Fibroblast of lung (primary cell): ENCODE results near the gene ACTN1.

Experiments
- EZH2 ChIP-seq: IDR thresholded peaks from 2 replicates; pipeline ENCODE4 v1.5.1; 2012; ENCODE audit warnings: low read length, control low read depth, mild to moderate bottlenecking; ENCODE audit errors: missing control alignments
- TF ChIP-seq, protein P1 (sequence below), 2 donors: IDR thresholded peaks in 1 of 2; conservative IDR thresholded peaks in 1 of 2; 1 replicate in 1 of 2; 2 replicates in 1 of 2; pipeline ENCODE4 v1.5.1; 2011 to 2012; ENCODE audit warnings: low read length in 2 of 2, control low read depth in 1 of 2, inconsistent platforms in 1 of 2, low read depth in 1 of 2, mild to moderate bottlenecking in 1 of 2

DNA sequence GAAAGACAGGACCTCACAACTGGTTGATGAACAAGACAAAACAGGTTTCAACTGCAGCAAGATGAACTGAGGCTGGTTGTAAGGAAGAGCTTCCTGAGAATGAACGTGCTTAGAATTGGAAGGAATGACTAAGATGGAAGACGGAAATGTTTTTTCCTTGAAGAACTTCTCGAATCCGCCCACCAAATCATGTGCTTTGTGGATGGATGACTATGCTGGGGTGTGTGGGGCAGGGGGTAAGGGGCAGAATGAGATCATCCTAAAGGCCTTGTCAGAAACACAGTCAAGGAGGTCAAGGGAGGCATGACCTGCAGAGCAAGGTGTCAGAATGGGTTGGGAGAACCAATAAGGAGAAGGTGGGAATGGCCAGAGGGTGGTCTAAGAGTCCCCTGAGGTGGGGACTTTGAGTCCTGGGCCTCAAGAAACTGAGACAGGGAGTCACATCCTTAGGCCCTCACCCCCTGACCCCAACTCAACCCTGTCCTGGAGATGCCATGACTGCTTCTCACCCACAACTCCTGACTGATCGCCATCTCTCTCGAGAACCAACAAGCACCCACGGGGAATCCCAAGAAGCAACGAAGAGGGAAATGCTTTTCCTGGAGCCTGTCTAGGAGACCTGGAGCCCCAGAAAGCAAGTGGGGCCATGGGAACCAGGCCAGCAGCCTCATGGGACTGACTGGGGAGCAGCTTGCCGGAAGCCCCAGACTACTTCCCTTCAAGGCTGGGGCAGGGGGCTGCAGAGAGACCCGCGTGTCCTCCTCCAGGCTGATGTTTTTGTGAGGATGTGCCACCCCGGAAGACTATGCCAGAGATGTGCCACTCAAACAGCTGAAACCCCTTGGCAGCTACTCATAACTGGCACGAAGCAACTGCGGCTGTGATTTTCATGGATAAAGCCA is 84.0 kb downstream of the ACTN1 start:
- TF ChIP-seq, protein P1, sequence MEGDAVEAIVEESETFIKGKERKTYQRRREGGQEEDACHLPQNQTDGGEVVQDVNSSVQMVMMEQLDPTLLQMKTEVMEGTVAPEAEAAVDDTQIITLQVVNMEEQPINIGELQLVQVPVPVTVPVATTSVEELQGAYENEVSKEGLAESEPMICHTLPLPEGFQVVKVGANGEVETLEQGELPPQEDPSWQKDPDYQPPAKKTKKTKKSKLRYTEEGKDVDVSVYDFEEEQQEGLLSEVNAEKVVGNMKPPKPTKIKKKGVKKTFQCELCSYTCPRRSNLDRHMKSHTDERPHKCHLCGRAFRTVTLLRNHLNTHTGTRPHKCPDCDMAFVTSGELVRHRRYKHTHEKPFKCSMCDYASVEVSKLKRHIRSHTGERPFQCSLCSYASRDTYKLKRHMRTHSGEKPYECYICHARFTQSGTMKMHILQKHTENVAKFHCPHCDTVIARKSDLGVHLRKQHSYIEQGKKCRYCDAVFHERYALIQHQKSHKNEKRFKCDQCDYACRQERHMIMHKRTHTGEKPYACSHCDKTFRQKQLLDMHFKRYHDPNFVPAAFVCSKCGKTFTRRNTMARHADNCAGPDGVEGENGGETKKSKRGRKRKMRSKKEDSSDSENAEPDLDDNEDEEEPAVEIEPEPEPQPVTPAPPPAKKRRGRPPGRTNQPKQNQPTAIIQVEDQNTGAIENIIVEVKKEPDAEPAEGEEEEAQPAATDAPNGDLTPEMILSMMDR (conservative IDR thresholded peaks at IDR 0.05 in 1 of 2, IDR thresholded peaks at IDR 0.05 in 1 of 2; ENCODE audit: low read depth in 1 of 2, low read length in 2 of 2), result no peak
- no peak for TF ChIP-seq EZH2
